IPS-11a (cell line): ENCODE data around the gene ENO3.

Experiments used
- H3K4me3 ChIP-seq: one replicate; pipeline ENCODE4 v1.5.1; 2013; ENCODE audit warnings: low read depth, low read length, control low read depth

ENO3 gene

DNA sequence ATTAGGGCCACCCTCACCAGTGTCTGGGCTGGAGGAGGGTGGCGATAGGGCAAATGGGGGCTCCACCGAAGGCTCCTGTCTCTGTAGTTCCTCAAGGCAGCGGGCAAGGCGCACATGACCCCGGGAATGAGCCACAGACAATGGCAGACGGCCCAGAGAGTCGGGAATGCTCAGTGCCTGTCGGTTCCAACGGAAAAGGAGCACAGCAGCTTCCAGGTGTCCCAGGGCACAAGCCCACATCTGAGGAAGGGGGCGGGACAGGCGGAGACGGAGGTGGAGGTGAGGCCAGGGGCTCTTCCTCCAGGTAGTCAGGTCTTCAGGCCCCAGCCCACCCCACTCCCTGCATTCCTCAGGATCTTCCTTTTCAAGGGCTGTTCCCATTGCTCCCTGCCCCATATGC lies 21.8 kb downstream of the ENO3 start:
- no peak overlapping the region for H3K4me3 ChIP-seq

DNA sequence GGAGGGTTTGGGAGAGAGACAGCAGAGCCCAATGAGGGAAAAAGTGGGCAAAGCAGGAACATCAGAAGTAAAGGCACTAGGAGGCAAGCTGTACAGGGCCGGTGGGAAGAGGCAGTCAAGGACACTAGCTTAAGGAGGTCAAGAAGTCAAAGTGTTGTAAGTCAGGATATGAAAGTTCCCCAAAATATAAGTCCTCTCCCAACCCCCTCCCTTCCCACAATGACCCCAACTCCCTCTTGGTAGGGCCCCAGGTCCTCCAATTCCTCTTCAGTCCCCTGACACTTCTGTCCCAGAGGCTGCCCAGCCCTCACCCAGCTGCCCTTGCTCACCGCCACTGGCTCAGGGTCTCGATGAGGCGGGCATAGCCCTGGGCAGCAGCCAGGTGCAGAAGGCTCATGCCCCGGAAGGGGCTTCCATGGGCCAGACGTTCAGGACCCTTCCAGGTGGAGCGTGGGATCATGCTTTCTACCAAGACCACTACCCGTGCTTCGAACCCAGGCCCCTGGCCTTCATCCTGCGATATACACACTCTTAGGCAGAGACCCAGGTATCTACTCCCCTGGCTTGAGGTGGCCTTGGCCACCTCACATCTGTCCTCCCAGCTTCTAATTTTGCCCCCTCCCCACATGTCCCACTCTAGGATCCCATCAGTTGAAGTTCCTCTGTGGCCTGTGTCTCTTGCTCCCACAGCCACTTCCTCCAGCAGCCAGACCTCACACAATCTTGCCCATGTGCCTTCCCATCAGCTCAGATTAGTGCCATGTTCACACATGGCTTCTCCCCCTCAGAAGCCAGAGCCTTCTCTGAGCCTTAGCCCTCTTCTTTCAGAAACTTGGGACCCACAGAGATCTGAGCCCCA lies 22.6 kb downstream of the ENO3 start:
- H3K4me3 ChIP-seq = no peak overlapping the region

DNA sequence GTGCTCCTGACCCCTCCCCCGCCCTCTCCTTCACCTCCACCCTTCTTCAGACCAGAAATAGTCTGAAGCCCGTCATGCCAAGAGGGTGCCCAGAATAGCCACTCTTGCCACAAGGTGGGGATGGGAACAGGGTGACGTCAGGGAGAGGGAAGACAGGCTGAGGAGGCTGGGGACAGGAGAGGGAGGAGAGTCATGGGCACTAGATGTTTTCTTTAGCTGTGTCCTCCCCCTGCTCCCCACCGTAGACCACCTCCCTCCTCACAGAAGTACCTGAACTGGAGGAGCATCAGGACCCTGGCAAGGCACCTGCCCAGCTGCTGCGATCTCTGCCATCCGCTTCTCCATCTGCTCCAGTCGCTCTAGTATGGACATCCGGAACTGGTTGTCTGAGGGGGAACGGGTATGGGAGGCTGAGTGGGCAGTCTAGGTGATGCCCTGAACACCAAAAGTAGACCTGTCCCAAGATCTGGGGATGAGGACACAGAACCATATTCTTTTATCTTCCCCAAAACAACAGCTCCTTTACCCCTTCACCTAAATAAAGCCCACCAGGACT lies 23.3 kb downstream of the ENO3 start:
- no peak overlapping the region for H3K4me3 ChIP-seq

DNA sequence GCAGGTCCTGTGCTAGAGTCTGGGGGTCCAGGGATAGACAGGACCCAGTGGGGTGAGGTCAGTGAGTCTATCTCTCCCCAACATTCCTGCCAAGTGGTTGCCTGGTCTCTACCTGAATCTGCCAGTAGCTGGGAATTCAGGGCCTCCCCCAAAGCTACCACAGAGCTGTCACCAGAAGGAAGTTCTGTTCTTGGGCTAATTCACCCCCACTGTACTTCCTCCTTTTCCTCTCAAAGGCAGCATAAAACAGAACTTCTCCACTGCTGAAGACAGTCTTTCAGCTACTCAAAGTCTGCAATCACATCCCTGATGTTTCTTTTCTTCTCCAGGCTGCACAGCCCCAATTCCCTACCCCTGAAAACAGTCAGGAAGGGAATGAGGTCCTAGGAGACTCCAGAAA lies 27.8 kb downstream of the ENO3 start:
- no peak overlapping the region for H3K4me3 ChIP-seq

DNA sequence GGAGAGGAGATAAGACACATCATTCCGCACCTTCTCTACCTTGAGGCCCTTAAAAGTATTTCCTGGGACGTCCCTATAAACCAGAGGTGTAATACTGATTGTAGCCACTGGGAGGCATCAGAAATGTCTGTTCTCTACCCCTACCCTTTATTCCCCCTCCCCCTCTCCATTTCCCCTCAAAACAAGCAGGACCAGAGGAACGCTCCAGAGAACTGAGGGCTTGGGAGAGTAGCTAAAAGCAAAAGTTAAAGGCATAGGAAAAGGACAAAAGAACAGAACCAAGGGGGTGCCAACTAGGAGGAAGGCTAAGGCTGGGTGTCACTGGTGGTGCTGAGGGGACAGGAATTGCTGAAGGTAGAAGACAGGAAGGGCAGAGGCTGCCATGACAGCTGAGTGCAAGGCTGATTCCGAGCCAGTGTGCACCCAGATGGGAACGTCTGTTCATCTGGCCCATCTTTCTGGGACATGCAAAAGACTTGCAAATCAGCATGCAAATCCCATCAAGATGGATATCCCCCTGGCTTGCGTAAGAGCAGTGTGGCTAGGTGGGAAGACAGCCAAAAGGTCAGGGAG lies 29.8 kb downstream of the ENO3 start:
- no peak overlapping the region for H3K4me3 ChIP-seq

DNA sequence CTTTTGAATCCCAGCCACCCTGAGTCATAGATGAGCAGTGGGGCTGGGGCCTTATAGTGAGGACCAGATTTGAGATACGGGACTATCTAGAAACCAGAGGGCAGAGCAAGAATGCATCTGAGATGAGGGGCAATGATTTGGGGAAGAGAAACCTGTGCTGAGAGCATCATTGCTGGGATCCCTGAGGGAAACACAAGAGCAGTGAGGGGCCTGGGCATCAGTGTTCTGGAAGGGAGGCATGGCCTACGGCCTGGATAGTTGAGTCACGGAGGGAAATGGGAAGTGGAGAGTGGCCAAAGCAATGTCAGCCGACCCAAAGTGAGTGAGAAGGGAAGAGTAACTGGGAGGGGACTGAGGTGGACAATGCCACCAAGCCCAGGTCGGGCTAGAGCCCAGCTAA lies 31.4 kb downstream of the ENO3 start:
- no peak overlapping the region for H3K4me3 ChIP-seq

DNA sequence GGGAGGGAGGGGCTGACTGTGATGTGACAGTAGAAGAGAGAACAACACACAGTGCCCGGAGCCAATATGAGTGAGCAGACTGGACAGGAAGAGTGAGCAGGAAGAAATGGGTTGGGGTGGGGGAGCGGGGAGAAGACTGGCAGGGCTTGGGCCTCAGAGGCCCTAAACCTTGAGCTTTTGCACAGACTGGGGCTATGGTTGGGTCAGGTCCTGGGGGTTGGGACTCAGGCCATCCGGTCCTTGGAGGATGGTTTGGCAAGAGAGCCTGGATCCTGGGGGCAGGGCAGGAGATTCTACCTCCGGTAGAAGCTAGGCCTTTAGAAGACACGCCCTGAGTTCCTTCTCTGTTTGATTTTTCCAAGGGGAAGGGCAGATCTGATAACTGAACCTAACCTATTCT lies 35.5 kb downstream of the ENO3 start:
- peak overlapping the region; percentile 44 for H3K4me3 ChIP-seq

DNA sequence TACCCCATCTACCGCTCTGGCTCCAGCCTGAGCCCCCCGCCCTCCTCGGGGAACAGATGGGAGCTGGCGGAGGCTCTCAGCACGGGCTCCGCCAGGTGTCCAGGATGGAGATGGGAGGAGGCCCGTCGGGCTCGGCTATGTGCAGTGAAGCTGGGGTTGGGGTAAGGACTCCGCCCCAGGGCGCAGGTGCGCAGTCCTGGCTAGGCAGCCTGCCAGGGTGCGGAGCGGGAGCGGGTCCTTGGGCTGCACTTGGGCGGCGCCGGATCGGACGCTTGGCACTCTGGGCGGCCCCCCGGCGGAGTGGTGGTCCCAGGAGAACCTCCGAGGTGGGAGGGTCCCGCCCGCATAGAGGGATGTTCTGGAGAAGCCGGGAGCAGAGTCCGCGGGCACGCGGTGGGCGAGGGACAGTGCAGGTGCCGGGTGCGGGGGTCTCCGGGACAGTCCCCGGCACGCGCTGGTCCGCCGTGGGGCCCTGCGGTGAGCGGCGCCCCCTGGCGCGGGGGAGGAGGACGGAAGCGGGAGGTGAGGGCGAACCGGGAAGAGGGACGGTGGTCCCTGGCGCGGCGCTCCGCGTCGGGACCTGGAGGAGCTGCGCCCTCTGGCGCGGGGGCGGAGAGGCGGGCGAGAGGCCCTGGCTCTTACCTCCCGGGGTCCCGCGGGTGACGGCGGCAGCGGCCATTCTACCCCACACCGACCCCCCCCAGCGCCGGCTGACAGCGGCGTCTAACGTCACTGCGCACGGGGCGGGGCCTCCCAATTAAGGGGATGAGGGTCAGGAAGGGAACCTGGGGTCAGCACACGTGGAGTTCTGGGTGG lies 36.2 kb downstream of the ENO3 start, which contains the start of gene CAMTA2:
TSS of gene CAMTA2 (minus strand) at position 725 of the 816 bp plus-strand sequence. CDS start 1,453 bp downstream, outside the sequence.
- peak within 1 kb of the TSS; percentile 44 for H3K4me3 ChIP-seq

DNA sequence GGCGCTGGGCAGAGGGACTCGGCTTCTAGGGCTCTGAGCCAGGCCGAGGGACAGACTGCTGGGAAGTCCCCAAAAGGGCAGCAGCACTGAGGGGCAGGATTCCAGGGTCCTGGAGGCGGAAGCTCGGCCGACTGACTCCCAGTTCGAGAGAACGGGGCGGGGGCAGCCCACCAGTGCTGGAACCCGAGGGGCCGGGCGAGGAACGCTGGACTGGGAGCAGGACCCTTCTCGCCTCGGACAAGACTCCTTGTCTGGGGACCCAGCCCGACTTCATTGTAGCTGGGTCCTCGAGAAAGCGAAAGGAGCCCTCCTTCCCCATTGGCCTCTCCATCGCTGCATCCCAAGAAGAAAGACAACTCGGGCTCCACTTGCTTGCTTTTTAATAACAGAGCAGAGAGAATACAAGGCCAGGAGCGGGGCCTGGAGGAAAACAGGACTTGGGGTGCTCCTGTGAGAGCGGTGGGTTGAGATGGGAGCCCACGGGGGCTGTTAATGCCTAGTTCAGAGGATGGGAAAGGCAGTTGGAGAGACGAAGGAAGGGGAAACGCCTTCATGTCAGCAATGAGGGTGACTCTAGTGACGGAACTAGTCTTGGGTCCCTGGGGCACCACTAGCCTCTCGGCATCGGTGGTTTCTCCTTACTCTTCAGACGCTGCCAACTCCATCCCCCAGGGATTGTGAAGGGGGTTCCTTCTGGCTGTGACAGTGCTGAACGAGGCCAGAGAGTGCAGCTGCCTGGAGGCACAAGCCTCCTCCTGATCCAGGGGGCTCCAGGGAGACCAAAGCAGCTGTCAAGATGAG lies 37.0 kb downstream of the ENO3 start:
- H3K4me3 ChIP-seq = peak overlapping the region; percentile 44

DNA sequence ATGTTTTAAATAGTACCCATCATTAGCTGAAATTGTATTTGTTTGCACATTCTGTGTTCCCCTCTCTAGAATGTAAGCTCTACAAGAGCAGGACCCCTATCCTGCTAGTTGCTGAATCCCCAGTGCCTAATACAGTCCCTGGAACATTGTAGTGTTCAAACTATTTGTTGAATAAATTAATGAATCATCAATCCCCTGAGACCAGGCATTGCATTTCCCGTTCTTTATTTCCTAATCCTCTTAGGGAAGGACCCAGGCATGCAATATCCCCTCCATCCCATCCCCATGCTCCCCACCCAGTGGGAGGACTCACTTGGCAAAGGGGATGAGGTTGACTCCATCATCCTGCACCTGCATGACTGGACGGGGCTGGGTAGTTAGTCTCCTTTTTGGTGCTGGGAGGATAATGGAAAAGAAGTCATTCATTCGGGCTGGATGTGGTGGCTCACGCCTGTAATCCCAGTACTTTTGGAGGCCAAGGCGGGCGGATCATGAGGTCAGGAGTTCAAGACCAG lies 43.2 kb downstream of the ENO3 start:
- H3K4me3 ChIP-seq = no peak overlapping the region

DNA sequence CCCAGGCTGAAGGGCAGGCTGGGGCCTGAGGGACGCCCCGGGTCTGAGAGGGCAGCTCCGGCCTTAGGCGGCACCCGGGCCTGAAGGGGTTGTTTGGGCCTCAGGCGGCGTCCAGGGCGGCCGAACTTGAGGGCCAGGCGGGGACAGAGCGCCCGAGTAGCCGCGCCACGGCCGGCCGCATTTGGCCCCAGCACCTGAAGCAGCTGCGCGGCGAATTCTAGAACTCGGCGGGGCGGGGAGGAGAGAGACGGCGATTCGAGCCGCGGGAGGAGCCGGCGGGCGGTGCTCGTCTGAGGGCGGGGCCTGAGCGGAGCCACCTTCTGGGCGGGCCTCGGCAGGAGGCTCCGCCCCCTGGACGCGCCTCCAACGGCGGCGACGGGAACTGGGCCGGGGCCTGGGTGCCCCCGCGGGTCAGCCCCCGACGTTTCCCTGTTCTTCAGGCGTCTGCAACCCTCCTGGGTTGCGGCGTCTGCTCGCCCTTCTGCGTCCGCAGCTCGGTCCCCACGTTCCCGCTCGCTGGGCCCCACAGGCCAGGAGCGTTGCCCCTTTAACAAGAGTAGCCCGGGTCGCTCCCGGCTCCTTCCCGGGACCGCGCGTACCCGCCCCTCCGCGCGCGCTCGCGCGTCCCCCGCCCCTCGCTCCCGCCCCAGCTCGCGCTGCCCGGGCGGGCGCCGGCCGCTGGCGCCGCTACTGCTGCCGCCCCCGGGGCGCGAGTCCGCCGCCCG lies 46.5 kb downstream of the ENO3 start, which contains the start of the genes INCA1 and KIF1C:
TSS of gene INCA1 (minus strand) at position 221 of the 725 bp plus-strand sequence. CDS start 3,085 bp downstream, outside the sequence.
TSS of gene KIF1C (plus strand) at position 649 of the 725 bp plus-strand sequence. CDS start 2,297 bp downstream, outside the sequence.
- H3K4me3 ChIP-seq = peak within 1 kb of the TSS; percentile 84

DNA sequence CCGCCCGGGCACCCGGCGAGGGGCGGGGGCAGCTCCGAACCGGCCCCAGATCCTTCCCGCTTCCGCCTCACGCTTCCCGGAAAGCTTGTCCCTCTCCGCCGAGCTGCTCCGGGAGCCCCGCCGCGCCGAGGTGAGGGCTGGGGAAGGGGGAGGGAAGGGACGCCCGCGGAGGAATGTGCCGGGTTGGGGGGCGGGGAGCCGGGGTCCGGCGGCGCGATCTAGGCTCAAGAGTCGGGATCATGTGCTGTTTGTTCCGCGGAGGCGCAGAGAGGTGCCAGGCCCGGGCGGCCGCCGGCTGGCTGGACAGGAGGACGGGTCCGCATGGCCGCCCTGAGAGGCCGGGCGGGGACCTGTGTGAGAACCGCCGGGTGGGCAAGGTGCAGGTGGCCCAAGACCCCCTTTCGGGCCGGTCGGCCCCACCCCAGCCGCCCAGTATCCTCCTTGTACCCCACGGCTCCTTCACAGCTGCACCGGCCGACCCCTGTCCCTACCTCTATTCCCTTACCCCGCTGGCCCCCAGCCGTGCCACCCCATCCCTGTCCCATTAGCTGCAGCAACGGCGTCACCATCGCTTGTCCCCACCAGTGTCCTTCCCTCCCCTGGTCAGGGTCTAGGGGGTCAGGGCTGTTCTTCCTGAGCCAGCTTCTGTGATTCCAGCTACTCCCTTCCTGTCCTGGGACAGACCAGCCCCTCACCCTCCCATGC lies 47.3 kb downstream of the ENO3 start:
- peak overlapping the region; percentile 84 for H3K4me3 ChIP-seq

DNA sequence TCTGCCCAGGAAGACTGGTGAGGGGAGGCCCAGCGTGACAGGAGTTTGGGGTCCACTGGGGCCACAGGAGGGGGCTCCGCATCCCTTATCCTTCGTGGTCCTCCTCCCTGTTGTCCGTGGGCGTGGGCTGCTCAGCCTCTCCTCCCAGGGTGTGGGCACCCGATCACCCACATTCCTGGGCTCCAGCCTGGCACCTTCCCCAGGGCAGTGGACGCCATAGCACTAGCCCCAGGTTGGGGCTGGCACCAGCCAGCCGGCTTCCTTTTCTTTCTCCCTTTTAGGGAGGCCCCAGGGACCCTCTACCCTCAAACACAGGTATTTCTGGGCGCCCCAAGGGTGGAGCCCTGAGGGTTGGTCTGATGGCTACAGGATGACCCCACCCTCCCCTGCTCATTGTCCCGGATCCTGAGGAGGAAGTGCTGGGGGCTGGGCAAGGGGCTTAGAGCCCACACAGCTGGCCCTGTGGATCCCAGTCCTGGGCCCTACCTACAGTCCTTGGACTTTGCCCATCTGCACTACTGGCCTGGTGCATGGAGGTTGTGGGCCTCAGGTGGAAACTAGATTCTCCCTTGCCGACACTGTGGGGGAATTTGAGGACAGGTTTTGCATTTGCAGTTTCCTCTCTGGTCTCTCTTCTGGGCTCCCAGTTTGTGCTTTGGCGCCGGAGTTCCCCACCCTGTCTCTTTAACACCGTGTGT lies 48.0 kb downstream of the ENO3 start:
- peak overlapping the region; percentile 84 for H3K4me3 ChIP-seq

DNA sequence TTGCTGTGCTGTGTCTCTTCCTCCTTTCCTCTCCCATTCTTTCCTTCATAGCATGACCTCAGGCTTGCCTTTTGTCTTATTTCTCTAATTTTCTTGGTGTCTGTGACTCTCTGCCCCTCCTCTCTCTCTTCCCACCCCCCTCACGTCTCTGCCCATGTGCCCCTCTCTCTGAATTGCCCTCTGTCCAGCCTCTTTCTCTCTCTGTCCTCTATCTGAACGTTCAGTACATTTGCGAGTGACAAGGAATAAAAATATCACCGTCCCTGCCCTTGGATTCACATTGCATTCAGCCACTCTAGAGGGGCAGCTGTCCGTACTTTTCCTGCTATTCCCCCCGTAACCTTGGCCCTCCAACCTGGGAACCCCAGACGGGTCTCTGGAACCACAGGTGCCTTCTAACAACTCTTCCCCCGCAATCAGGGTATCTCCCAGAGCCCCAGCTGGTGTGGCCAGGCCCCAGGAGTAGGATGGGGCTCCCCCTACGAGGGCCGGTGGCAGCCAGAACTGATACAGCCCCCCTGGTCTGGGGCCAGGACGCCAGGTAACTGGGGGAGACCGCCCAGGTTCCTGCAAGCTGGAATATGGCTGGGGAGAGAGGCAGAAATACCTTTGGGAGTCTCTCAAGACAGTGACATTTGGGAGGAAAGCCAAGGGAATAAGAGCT lies 48.6 kb downstream of the ENO3 start:
- peak overlapping the region; percentile 84 for H3K4me3 ChIP-seq

DNA sequence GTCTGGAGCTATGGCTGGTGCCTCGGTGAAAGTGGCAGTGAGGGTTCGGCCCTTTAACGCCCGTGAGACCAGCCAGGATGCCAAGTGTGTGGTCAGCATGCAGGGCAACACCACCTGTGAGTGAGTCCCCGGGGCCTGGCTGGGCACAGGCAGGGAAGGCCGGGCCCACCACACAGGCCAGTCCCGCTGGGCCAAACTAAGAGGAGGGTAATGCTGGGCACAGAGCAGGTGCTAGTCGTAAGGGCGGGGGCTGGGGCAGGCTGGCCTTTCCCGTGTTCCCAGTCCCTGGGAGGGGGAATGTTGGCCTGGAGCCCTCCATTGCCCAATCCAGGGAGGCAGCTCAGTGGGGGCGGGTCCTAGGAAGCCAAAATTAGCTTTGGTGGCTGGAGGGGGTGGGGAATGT lies 49.3 kb downstream of the ENO3 start:
- no peak overlapping the region for H3K4me3 ChIP-seq

DNA sequence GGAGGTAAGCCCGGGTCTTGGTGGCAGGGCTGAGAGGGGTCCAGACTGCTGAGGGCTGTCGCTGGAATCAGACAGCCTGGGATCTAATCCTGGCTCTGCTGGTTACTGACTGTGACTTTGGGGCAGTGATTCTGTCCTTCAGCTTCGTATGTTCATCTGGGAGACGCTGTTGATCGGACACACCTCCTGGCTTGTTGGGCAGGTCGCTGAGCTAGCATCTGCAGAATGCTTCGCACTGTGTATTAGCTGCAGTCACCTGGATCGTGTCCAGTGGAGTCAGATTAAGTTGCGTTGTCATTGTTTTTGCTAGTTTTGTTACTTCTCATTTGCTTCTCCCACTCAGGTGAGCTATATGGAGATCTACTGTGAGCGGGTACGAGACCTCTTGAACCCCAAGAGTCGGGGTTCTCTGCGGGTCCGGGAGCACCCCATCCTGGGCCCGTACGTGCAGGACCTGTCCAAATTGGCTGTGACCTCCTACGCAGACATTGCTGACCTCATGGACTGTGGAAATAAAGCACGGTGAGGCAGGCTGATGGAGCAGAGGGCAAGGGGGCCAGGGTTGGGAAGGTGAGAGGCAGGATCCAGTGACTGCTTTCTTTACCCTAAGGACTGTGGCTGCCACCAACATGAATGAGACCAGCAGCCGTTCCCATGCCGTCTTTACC lies 51.3 kb downstream of the ENO3 start:
- no peak overlapping the region for H3K4me3 ChIP-seq
